Fibroblast of mammary gland (primary cell): Measurements from ENCODE around the gene PRXL2B.
"Not testable (repeated sequence)": the region's sequence is repeated elsewhere in the genome, so short reads cannot be mapped to it uniquely, and the experiment has no call there.

Experiments
- DNase-seq: peaks from one replicate; pipeline ENCODE4 v3.0.0-alpha.2; 2010; ENCODE audit warnings: low read depth
- H3K4me3 ChIP-seq: 2 replicates; pipeline ENCODE4 v1.5.1; 2011; ENCODE audit warnings: low read depth, mild to moderate bottlenecking, low read length, moderate library complexity; ENCODE audit not compliant: control insufficient read depth
- CTCF ChIP-seq: conservative IDR thresholded peaks from 2 replicates; pipeline ENCODE4 v1.5.1; 2011; ENCODE audit warnings: low read depth, low read length, inconsistent platforms; ENCODE audit not compliant: control insufficient read depth, insufficient read depth

PRXL2B gene

GRCh38 chr1:2567083-2567679, 19.4 kb upstream of the PRXL2B start:
- TF ChIP-seq CTCF = no peak
- no peak overlapping the region for H3K4me3 ChIP-seq
- no peak for DNase-seq

GRCh38 chr1:2568187-2568816, 18.3 kb upstream of the PRXL2B start:
- not testable (repeated sequence) for H3K4me3 ChIP-seq, DNase-seq

- DNase-seq = no peak
- no peak for TF ChIP-seq CTCF
- no peak overlapping the region for H3K4me3 ChIP-seq
Observed at GRCh38 chr1:2569060-2569459, 17.5 kb upstream of the PRXL2B start.

- DNase-seq = not testable (repeated sequence)
Observed at GRCh38 chr1:2569703-2570102, 16.9 kb upstream of the PRXL2B start.

GRCh38 chr1:2570332-2570731, 16.2 kb upstream of the PRXL2B start:
- DNase-seq = no peak
- no peak overlapping the region for H3K4me3 ChIP-seq
- no peak for TF ChIP-seq CTCF

More at GRCh38 chr1:2569703-2570102, 16.9 kb upstream of the PRXL2B start:
- not testable (repeated sequence) for H3K4me3 ChIP-seq

GRCh38 chr1:2571348-2571747, 15.2 kb upstream of the PRXL2B start:
- no peak for TF ChIP-seq CTCF
- no peak for DNase-seq
- H3K4me3 ChIP-seq = no peak overlapping the region

GRCh38 chr1:2573250-2573920, 13.2 kb upstream of the PRXL2B start:
- no peak overlapping the region for H3K4me3 ChIP-seq
- no peak for DNase-seq
- TF ChIP-seq CTCF = no peak
